Stimulated activated naive CD4-positive, alpha-beta T cell (primary cell): Measurements from ENCODE around the gene MACF1.
"Not testable (repeated sequence)": the region's sequence is repeated elsewhere in the genome, so short reads cannot be mapped to it uniquely, and the experiment has no call there.

Experiments used
- DNase-seq, 6 experiments: peaks; one replicate each; lab custom pipeline; 2025; lab: John Stamatoyannopoulos, UW

Gene MACF1

DNA sequence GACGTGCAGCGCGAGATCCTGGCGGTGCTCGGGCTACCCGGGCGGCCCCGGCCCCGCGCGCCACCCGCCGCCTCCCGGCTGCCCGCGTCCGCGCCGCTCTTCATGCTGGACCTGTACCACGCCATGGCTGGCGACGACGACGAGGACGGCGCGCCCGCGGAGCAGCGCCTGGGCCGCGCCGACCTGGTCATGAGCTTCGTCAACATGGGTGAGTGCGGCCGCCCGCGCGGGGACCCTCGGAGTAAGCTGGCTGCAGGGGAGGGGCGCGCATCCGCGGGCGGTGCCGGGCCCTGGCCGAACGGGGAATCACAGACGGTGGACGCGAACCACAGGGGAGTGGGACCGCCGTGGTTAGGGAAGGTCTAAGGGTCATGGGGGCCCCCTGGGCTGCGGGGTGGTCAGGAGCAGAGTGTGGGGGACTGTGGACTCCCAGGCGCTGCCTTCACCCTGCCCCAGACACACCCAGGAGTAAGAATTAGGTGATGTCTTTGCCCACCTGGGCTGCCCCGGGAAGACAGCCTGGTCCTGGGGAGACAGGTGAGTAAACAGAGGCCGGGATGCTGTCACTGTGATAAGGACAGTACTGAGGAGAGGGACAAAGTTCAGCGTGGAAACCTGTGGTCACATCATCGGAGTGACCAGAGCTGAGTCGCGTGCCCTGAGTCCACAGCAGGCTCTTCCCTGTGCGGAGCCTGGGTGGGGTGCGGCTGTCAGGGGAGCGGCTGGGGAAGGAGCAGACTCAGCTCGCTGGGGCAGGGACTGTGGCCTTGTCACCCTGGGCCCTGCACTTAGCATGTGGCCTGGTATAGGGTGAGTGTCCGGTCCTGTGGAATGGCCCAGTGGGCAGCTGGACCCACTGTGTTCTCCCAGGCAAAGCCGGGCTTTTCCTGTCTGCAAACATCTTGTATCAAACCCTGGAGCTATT, 287.9 kb downstream of the MACF1 start:
- not testable (repeated sequence) for DNase-seq

GRCh38 chr1:39493043-39493810, 288.7 kb downstream of the MACF1 start:
- DNase-seq: not testable (repeated sequence)

- DNase-seq: no peak
Measured at GRCh38 chr1:39494671-39495410, 290.3 kb downstream of the MACF1 start.

GRCh38 chr1:39496520-39496919, 292.0 kb downstream of the MACF1 start:
- DNase-seq: not testable (repeated sequence)

GRCh38 chr1:39497585-39497984, 293.1 kb downstream of the MACF1 start:
- no peak for DNase-seq

GRCh38 chr1:39498096-39498710, 293.7 kb downstream of the MACF1 start:
- DNase-seq: not testable (repeated sequence)

GRCh38 chr1:39498821-39499220, 294.3 kb downstream of the MACF1 start:
- DNase-seq: not testable (repeated sequence)

GRCh38 chr1:39499668-39500067, 295.2 kb downstream of the MACF1 start:
- no peak for DNase-seq

DNA sequence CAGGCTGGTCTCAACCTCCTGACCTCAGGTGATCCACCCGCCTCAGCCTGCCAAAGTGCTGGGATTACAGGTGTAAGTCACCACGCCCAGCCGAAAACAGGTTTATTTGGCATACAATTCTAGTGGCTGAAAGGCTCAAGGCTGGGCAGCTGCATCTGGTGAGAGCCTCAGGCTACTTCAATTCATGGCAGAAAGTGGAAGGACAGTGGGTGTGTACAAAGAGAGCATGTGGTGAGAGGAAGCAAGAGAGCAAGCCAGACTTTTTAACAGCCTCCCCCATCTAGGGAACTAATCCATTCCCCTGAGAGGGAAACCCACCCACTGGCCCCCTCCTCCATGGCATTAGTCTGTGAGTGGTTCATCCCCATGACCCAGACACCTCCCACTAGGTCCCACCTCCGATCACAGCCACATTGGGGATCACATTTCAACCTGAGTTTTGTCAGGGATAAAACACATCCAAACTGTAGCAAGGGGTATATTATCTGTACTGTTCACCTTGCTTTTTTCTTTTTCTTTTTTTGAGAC, 296.4 kb downstream of the MACF1 start:
- no peak for DNase-seq

GRCh38 chr1:39501666-39502065, 297.2 kb downstream of the MACF1 start:
- no peak for DNase-seq

DNA sequence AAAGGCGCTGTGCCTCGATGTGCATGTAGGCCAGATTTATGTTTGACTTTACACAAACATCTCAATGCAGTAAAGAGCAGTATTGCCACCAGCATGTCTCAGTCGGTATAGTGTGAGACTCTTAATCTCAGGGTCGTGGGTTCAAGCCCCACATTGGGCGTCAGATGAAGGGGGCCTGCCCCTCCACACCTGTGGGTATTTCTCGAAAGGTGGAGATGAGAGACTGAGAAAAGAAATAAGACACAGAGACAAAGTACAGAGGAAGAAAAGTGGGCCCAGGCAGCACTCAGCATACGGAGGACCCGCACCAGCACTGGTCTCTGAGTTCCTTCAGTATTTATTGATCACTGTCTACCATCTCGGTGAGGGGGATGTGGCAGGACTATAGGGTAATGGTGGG, 299.9 kb downstream of the MACF1 start:
- not testable (repeated sequence) for DNase-seq

DNA sequence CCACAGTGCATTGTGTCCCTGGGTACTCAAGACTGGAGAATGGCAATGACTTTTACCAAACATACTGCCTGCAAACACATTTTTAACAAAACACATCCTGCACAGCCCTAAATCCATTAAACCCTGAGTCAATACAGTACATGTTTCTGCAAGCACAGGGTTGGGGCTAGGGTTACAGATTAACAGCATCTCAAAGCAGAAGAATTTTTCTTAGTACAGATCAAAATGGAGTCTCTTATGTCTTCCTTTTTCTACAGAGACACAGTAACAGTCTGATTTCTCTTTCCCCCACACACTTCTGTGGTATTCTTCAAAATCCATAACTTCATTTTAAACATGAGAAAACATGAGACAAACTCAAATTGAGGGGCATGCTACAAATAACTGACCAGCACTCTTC, 300.8 kb downstream of the MACF1 start:
- DNase-seq: no peak

DNA sequence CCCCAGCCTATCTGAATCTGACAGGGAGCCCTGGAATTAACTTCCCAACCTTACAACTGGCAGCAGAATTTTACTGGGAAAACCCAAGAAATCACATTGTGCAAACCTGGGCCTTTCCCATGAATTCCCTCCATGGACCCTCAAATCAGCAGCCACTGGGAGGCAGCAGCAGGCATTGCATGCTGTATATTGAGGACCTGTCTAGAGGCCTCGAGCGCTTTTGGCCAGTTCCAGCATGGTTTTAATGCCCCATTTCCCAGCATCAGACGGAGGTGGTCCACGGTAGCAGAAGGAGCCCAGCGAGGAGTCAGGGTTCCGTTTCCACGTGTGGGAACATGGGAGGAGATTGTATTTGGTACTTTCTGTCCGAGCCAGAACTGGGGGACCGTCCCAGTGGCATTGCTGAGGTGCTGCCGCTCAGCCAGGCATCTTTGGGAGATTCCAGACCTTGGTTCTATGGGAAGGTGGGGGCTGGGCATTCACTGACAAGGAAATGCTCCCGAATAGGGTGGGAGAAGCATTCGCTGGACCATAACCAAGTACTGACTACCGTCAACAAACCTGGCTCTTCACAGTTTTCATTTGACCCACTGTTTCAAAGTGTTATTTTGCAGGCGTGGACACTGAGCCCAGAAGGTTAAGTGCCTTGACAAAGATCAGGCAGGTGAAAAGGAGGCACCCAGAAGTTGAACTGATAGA, 302.9 kb downstream of the MACF1 start:
- DNase-seq: no peak

DNA sequence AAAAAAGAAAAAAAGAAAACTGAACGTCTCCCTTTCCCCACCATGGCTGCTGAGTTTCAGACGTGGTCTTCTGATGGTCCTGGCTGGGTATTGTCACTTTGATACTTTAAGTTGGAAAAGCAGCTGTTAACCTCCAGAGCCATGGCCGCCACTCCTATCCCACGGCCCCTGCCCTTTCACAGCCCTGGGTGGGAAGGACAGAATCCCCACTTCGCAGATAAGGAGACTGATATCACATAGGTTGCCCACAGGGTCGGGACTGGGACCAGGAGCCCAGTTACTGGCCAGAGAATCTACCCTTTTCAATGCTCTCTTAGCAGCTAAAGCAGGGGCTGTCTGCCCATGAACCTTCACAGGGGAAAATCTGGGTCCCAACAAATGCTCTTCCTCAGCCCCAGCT, 303.8 kb downstream of the MACF1 start:
- DNase-seq: no peak

GRCh38 chr1:39508857-39509305, 304.4 kb downstream of the MACF1 start:
- no peak for DNase-seq

- DNase-seq: no peak
Measured at GRCh38 chr1:39509360-39510009, 305.0 kb downstream of the MACF1 start.

GRCh38 chr1:39510570-39511186, 306.2 kb downstream of the MACF1 start:
- not testable (repeated sequence) for DNase-seq

DNA sequence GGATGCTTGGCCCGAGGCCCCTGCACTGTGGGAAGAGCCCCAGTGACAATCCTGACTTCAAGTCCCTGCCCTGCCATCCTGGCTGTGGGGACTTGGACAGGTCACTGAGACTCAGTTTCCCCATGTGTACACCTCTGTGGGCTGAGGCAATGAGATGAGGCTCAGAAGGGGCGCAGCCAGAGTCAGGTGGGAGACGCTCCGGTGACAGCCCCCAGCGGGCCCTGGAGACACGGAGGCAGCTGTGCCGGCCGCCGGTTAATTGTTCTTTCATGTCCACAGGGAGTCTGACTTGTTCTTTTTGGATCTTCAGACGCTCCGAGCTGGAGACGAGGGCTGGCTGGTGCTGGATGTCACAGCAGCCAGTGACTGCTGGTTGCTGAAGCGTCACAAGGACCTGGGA, 307.0 kb downstream of the MACF1 start:
- not testable (repeated sequence) for DNase-seq

DNA sequence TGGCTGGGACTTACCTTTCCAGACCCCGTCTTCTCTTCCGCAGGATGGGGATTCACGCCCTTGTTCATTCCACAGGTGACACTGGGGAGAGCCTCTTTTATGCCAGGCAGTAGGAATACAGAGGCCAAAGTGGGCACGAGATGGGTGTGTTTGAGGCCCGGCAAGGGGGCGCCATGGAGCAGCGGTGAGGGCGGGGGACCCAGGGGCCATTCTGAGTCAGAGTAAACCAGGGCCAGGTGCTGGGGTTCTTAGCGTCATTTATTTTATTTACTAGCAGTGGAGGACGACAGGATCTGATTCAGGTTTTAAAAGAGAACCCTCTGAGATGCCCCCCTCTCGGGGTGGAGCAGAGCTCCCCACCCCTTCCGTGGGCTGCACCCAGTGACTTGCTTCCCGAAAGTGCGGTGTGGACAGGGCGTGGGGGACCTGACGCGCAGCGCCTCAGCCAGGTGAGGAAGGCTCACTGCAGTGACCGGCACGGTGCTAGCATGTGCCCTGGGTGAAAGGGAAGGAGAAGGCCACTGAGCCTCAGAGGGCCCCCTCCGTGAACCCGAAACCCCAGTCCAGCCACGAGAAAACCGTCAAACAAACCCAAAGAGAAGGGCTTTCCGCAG, 307.8 kb downstream of the MACF1 start:
- DNase-seq: not testable (repeated sequence)
